Posterior cingulate gyrus (tissue), 11 donors: Measurements from ENCODE around the gene PARVB.
"Not testable (repeated sequence)": the region's sequence is repeated elsewhere in the genome, so short reads cannot be mapped to it uniquely, and the experiment has no call there.

ENCODE experiments used
- DNase-seq, 10 donors: peaks; one replicate each; pipeline versions ENCODE4 v3.0.0 to v3.0.0-alpha.2; 2020 to 2021; ENCODE audit warnings: mixed read lengths in 3 of 10
- intact Hi-C: fragments of 100-400 bp; cut with DNase I; formaldehyde crosslinking; loops from one replicate; pipeline ENCODE4 v1.15.1; 2023

Gene PARVB

GRCh38 chr22:44047891-44048301 lies 23.8 kb downstream of the PARVB start:
- DNase-seq: no peak
- intact Hi-C loops: no loop called here

- intact Hi-C loops: no loop called here
- DNase-seq: peak in 6 of 10 donors; percentile 28 to 91 (median 48)
Observed at GRCh38 chr22:44049486-44050231, 25.6 kb downstream of the PARVB start.

- peak in 1 of 10 donors; percentile 80 for DNase-seq
- intact Hi-C loops: no loop called here
Observed at GRCh38 chr22:44050766-44051355, 26.8 kb downstream of the PARVB start.

- no peak for DNase-seq
- intact Hi-C loops: no loop called here
Observed at GRCh38 chr22:44051358-44051757, 27.3 kb downstream of the PARVB start.

GRCh38 chr22:44051961-44052360 lies 27.9 kb downstream of the PARVB start:
- intact Hi-C loops: no loop called here
- DNase-seq: no peak

GRCh38 chr22:44055805-44056204 lies 31.7 kb downstream of the PARVB start:
- intact Hi-C loops: no loop called here
- no peak for DNase-seq

GRCh38 chr22:44056649-44057048 lies 32.5 kb downstream of the PARVB start:
- DNase-seq: not testable (repeated sequence)

GRCh38 chr22:44057401-44057987 lies 33.4 kb downstream of the PARVB start:
- intact Hi-C loops: no loop called here
- DNase-seq: peak in 3 of 10 donors; percentile 8 to 83 (median 80)

More at GRCh38 chr22:44056649-44057048, 32.5 kb downstream of the PARVB start:
- intact Hi-C loops: not testable (repeated sequence)

GRCh38 chr22:44063462-44064371 lies 39.6 kb downstream of the PARVB start:
- intact Hi-C loops: no loop called here
- no peak for DNase-seq

GRCh38 chr22:44067033-44067432 lies 42.9 kb downstream of the PARVB start:
- intact Hi-C loops: no loop called here
- DNase-seq: no peak

GRCh38 chr22:44067901-44068300 lies 43.8 kb downstream of the PARVB start:
- intact Hi-C loops: no loop called here
- DNase-seq: no peak

GRCh38 chr22:44068422-44069191 lies 44.5 kb downstream of the PARVB start:
- intact Hi-C loops: no loop called here
- peak in 1 of 10 donors; percentile 28 for DNase-seq

GRCh38 chr22:44070029-44070428 lies 45.9 kb downstream of the PARVB start:
- intact Hi-C loops: no loop called here
- DNase-seq: no peak

- intact Hi-C loops: no loop called here
- DNase-seq: no peak
Observed at GRCh38 chr22:44071781-44072326, 47.8 kb downstream of the PARVB start.

- no peak for DNase-seq
- intact Hi-C loops: no loop called here
Observed at GRCh38 chr22:44074337-44074984, 50.4 kb downstream of the PARVB start.

- intact Hi-C loops: no loop called here
Observed at GRCh38 chr22:44075022-44075421, 50.9 kb downstream of the PARVB start.

GRCh38 chr22:44075670-44076069 lies 51.6 kb downstream of the PARVB start:
- no peak for DNase-seq
- intact Hi-C loops: no loop called here

More at GRCh38 chr22:44075022-44075421, 50.9 kb downstream of the PARVB start:
- DNase-seq: no peak

GRCh38 chr22:44076825-44077224 lies 52.7 kb downstream of the PARVB start:
- intact Hi-C loops: no loop called here

More at GRCh38 chr22:44076825-44077224, 52.7 kb downstream of the PARVB start:
- DNase-seq: no peak
